ENCODE data around the gene SMIM8.
"Not testable (repeated sequence)": the region's sequence is repeated elsewhere in the genome, so short reads cannot be mapped to it uniquely, and the experiment has no call there.

Gene SMIM8

GRCh38 chr6:87322304-87323212 is at the start of gene SMIM8:
TSS of gene SMIM8 (plus strand) at chr6:87322588. CDS start at chr6:87337032, 14,444 bp downstream.
- DNase-seq (ENCODE audit: low read depth), result peak; percentile 78

GRCh38 chr6:87274660-87275274 is 47.6 kb upstream of the SMIM8 start:
- DNase-seq (ENCODE audit: low read depth), result no peak

GRCh38 chr6:87276624-87277023 is 45.8 kb upstream of the SMIM8 start:
- DNase-seq (ENCODE audit: low read depth), result no peak

GRCh38 chr6:87277123-87277522 is 45.3 kb upstream of the SMIM8 start:
- DNase-seq (ENCODE audit: low read depth), result no peak

- no peak for DNase-seq (ENCODE audit: low read depth)
These were observed 43.2 kb upstream of the SMIM8 start for GRCh38 chr6:87279196-87279595.

GRCh38 chr6:87281426-87281825 is 41.0 kb upstream of the SMIM8 start:
- no peak for DNase-seq (ENCODE audit: low read depth)

- no peak for DNase-seq (ENCODE audit: low read depth)
These were observed 39.6 kb upstream of the SMIM8 start for GRCh38 chr6:87282743-87283142.

- DNase-seq (ENCODE audit: low read depth), result no peak
These were observed 38.9 kb upstream of the SMIM8 start for GRCh38 chr6:87283461-87283860.

- no peak for DNase-seq (ENCODE audit: low read depth)
These were observed 35.1 kb upstream of the SMIM8 start for GRCh38 chr6:87287251-87287650.

- no peak for DNase-seq (ENCODE audit: low read depth)
These were observed 32.8 kb upstream of the SMIM8 start for GRCh38 chr6:87289571-87289970.

- no peak for DNase-seq (ENCODE audit: low read depth)
These were observed 30.5 kb upstream of the SMIM8 start for GRCh38 chr6:87291883-87292282.

- no peak for DNase-seq (ENCODE audit: low read depth)
These were observed 28.9 kb upstream of the SMIM8 start for GRCh38 chr6:87293526-87293925.

- DNase-seq (ENCODE audit: low read depth), result no peak
These were observed 25.3 kb upstream of the SMIM8 start for GRCh38 chr6:87297119-87297518.

GRCh38 chr6:87301277-87301676 is 21.1 kb upstream of the SMIM8 start:
- not testable (repeated sequence) for DNase-seq (ENCODE audit: low read depth)

GRCh38 chr6:87308970-87309369 is 13.4 kb upstream of the SMIM8 start:
- no peak for DNase-seq (ENCODE audit: low read depth)

GRCh38 chr6:87312860-87313259 is 9.5 kb upstream of the SMIM8 start:
- no peak for DNase-seq (ENCODE audit: low read depth)

GRCh38 chr6:87315071-87315470 is 7.3 kb upstream of the SMIM8 start:
- no peak for DNase-seq (ENCODE audit: low read depth)

- DNase-seq (ENCODE audit: low read depth), result no peak
These were observed 3.0 kb upstream of the SMIM8 start for GRCh38 chr6:87319271-87319987.

- DNase-seq (ENCODE audit: low read depth), result not testable (repeated sequence)
These were observed 1.5 kb downstream of the SMIM8 start for GRCh38 chr6:87323880-87324279.

- no peak for DNase-seq (ENCODE audit: low read depth)
These were observed 8.6 kb downstream of the SMIM8 start for GRCh38 chr6:87330961-87331360.

GRCh38 chr6:87333033-87333432 is 10.6 kb downstream of the SMIM8 start:
- DNase-seq (ENCODE audit: low read depth), result no peak

- DNase-seq (ENCODE audit: low read depth), result no peak
These were observed 11.3 kb downstream of the SMIM8 start for GRCh38 chr6:87333591-87334181.
